HepG2 (cell line): Measurements from ENCODE around the gene TMEM108. TPM values are rescaled to one million over a fixed set of nuclear protein-coding genes. Genes with fewer than 3 reads are reported as not detected.

ENCODE experiments used
- ATAC-seq: fragments of 200-7000 bp; cut with Tn5 transposase; 3 replicates; pipeline ENCODE4 v1.9.1; 2020; ENCODE audit warnings: mild to moderate bottlenecking, moderate library complexity
- BruUV-seq: library from RNA; stranded (reverse); fragments of 400-500 nt; replicated peaks from 2 replicates; lab custom pipeline; 2021; lab: Mats Ljungman, UMichigan
- CTCF ChIA-PET: fragments of 300-600 bp; formaldehyde crosslinking; extraction: SDS; loops from one replicate; lab custom pipeline; 2021; ENCODE audit warnings: low total read pairs, inconsistent platforms, low intra/inter-chr PET ratio; lab: Yijun Ruan, JAX
- POLR2A ChIA-PET: fragments of 350-600 bp; sonication (Branson Sonifier 250); formaldehyde crosslinking; loops from one replicate; lab custom pipeline; 2020; ENCODE audit warnings: antibody characterized with exemption, inconsistent platforms; lab: Yijun Ruan, JAX
- DNase-seq: peaks from one replicate; pipeline ENCODE4 v3.0.0-alpha.2; 2015; ENCODE audit warnings: low spot score
- FAIRE-seq: peaks from 3 replicates; lab custom pipeline; 2011; peaks lifted over from hg19 to GRCh38; lab: Jason Lieb, UNC
- H2AFZ ChIP-seq: one replicate; pipeline ENCODE4 v1.6.1; 2011; ENCODE audit warnings: low read length, inconsistent platforms
- H3K27ac ChIP-seq: fragments of 300-600 bp; 3 replicates; pipeline ENCODE4 v1.8.0; 2011; ENCODE audit warnings: mixed run types, mild to moderate bottlenecking, mixed read lengths, low read length, inconsistent platforms; ENCODE audit not compliant: insufficient read depth; ENCODE audit errors: extremely low read length
- H3K27me3 ChIP-seq, 2 experiments: fragments of 200-600 bp in 1 of 2; 2 replicates in 1 of 2; 3 replicates in 1 of 2; pipeline versions ENCODE4 v1.6.0 to v1.8.0; 2011; ENCODE audit warnings: low read length in 2 of 2, mild to moderate bottlenecking in 2 of 2, moderate library complexity in 2 of 2, inconsistent platforms in 1 of 2; ENCODE audit not compliant: insufficient read depth in 2 of 2, control insufficient read depth in 1 of 2
- H3K36me3 ChIP-seq, 2 experiments: fragments of 200-600 bp in 1 of 2; replicated peaks in 1 of 2; 2 replicates in 1 of 2; 3 replicates in 1 of 2; pipeline versions ENCODE4 v1.5.1 to v1.8.0; 2011; ENCODE audit warnings: low read length in 2 of 2, inconsistent platforms in 1 of 2; ENCODE audit not compliant: insufficient read depth in 2 of 2, control insufficient read depth in 1 of 2
- H3K4me1 ChIP-seq: 2 replicates; pipeline ENCODE4 v1.5.1; 2012; ENCODE audit warnings: low read length, inconsistent platforms; ENCODE audit not compliant: insufficient read depth
- H3K4me2 ChIP-seq: 2 replicates; pipeline ENCODE4 v1.6.0; 2011; ENCODE audit warnings: low read depth, low read length, inconsistent platforms
- H3K4me3 ChIP-seq, 3 experiments: fragments of 200-600 bp in 1 of 3; sonication (generic), shearing (Covaris generic) in 1 of 3; replicated peaks in 1 of 3; 2 replicates each; pipeline ENCODE4 v1.5.1; 2011 to 2016; ENCODE audit warnings: low read length in 3 of 3, inconsistent platforms in 2 of 3, low read depth in 2 of 3, mild to moderate bottlenecking in 2 of 3, control low read depth in 1 of 3, mixed read lengths in 1 of 3; ENCODE audit not compliant: insufficient read depth in 1 of 3
- H3K79me2 ChIP-seq: one replicate; pipeline ENCODE4 v1.6.1; 2011; ENCODE audit warnings: low read length, inconsistent platforms; ENCODE audit not compliant: insufficient read depth
- H3K9ac ChIP-seq: 2 replicates; pipeline ENCODE4 v1.6.0; 2011; ENCODE audit warnings: mild to moderate bottlenecking, low read depth, low read length, inconsistent platforms; ENCODE audit not compliant: insufficient read depth
- H3K9me3 ChIP-seq: 2 replicates; pipeline ENCODE4 v1.5.1; 2012; ENCODE audit warnings: mild to moderate bottlenecking, low read length
- H4K20me1 ChIP-seq: 2 replicates; pipeline ENCODE4 v1.6.0; 2011; ENCODE audit warnings: inconsistent platforms, mild to moderate bottlenecking, low read length, moderate library complexity; ENCODE audit not compliant: insufficient read depth
- ATF5 ChIP-seq: sonication (generic); formaldehyde crosslinking; IDR thresholded peaks from 2 replicates; pipeline ENCODE4 v1.4.0; 2020; ENCODE audit warnings: mild to moderate bottlenecking, low read depth, missing genetic modification reagents
- CSRNP2 ChIP-seq: sonication (generic); formaldehyde crosslinking; conservative IDR thresholded peaks from 2 replicates; pipeline ENCODE4 v1.8.0; 2022; ENCODE audit warnings: low read depth, missing genetic modification reagents
- DBP ChIP-seq: sonication (generic); formaldehyde crosslinking; IDR thresholded peaks from 2 replicates; pipeline ENCODE4 v1.4.0; 2020; ENCODE audit warnings: missing genetic modification reagents; ENCODE audit errors: not compliant biosample characterization
- MLXIP ChIP-seq: sonication (generic); formaldehyde crosslinking; IDR thresholded peaks from 2 replicates; pipeline ENCODE4 v1.9.0; 2021; ENCODE audit warnings: missing genetic modification reagents, borderline replicate concordance
- MTA1 ChIP-seq: sonication (generic); formaldehyde crosslinking; IDR thresholded peaks from 2 replicates; pipeline ENCODE4 v1.4.0; 2020; ENCODE audit warnings: missing genetic modification reagents, mild to moderate bottlenecking, borderline replicate concordance
- RBM22 ChIP-seq: fragments of 200-400 bp; formaldehyde crosslinking; optimal IDR thresholded peaks from 2 replicates; pipeline ENCODE3; 2017; ENCODE audit warnings: mild to moderate bottlenecking, low read length, moderate library complexity
- STAG1 ChIP-seq: sonication (generic); formaldehyde crosslinking; IDR thresholded peaks from 2 replicates; pipeline ENCODE4 v1.4.0; 2020; ENCODE audit warnings: missing genetic modification reagents
- TOE1 ChIP-seq: sonication (generic); formaldehyde crosslinking; IDR thresholded peaks from 2 replicates; pipeline ENCODE4 v1.4.0; 2020; ENCODE audit warnings: mild to moderate bottlenecking, missing genetic modification reagents
- ZNF234 ChIP-seq: sonication (generic); formaldehyde crosslinking; conservative IDR thresholded peaks from 2 replicates; pipeline ENCODE4 v1.5.1; 2020; ENCODE audit warnings: mild to moderate bottlenecking, missing genetic modification reagents
- ZNF275 ChIP-seq: sonication (generic); formaldehyde crosslinking; IDR thresholded peaks from 2 replicates; pipeline ENCODE4 v1.8.0; 2022; ENCODE audit warnings: missing genetic modification reagents, mild to moderate bottlenecking, inconsistent platforms, borderline replicate concordance
- ZNF850 ChIP-seq: sonication (generic); formaldehyde crosslinking; conservative IDR thresholded peaks from 2 replicates; pipeline ENCODE4 v1.9.0; 2021; ENCODE audit warnings: mild to moderate bottlenecking, missing genetic modification reagents
- WGBS: methylation state at CpG from one replicate; pipeline ENCODE4 v1.1.6; 2017; ENCODE audit warnings: low lambda C conversion rate; 5-methylcytosine and 5-hydroxymethylcytosine counted together
- in situ Hi-C: cut with HindIII; loops from 2 replicates; pipeline ENCODE4 v1.10.0; 2017; ENCODE audit warnings: low pct_unique_long_range_greater_than_20kb; ENCODE audit not compliant: extremely low pct_ligation_motif_present
- intact Hi-C: fragments of 100-400 bp; cut with micrococcal nuclease; formaldehyde crosslinking; loops from one replicate; pipeline ENCODE4 v1.10.0; 2022; ENCODE audit not compliant: unreplicated experiment
- polyA plus RNA-seq, 8 experiments: library from polyadenylated mRNA; depleted of rRNA in 3 of 8; stranded (reverse) in 7 of 8; unstranded in 1 of 8; fragments of >200 nt; fragmentation: Illumina TruSeq in 4 of 8; extraction: Trizol in 4 of 8; gene quantifications; 2 replicates each; pipeline versions ENCODE4 v1.2.1 to v1.2.3, GENCODE V29; 2011 to 2016; ENCODE audit warnings: low read depth in 4 of 8, missing spikeins in 1 of 8, mixed read lengths in 1 of 8; ENCODE audit not compliant: insufficient read depth in 1 of 8
- total RNA-seq, 5 experiments: library from RNA; depleted of rRNA; stranded (reverse); fragments of >200 nt; fragmentation: Illumina TruSeq; extraction: Trizol; gene quantifications; 2 replicates each; pipeline ENCODE4 v1.2.3, GENCODE V29; 2016; ENCODE audit warnings: low read depth in 1 of 5

Gene TMEM108
- total and polyA plus RNA-seq, 2 of the 13 experiments (the other 11 are each of a cell fraction or from before 2014, with no cell fraction given) = not detected

- no peak for TF ChIP-seq TOE1 (CRISPR knock-in tag)
- no peak for TF ChIP-seq MTA1 (CRISPR knock-in tag)
- no peak for TF ChIP-seq MLXIP (CRISPR knock-in tag)
- TF ChIP-seq, all 625 proteins: peak for 0
Measured at GRCh38 chr3:133053532-133053931, 15.3 kb downstream of the TMEM108 start (continued).

- H3K4me1 ChIP-seq = no peaks in the 10 kb centered on the region
- no peak overlapping the region for H3K27ac ChIP-seq
- H3K4me3 ChIP-seq = no peak overlapping the region
- H3K9ac ChIP-seq = no peak overlapping the region
- no peak for FAIRE-seq
- ChIA-PET POLR2A (no interaction called here), CTCF (no interaction called here)
- no peaks in the 10 kb centered on the region for H4K20me1 ChIP-seq
- H3K4me2 ChIP-seq = no peak overlapping the region
- no peaks in the 10 kb centered on the region for H3K79me2 ChIP-seq
- no peaks in the 10 kb centered on the region for H3K36me3 ChIP-seq
- in situ Hi-C loops (no loop called here), intact Hi-C loops (no loop called here)
- 0% methylated on average over 1 of the region's 1 CpG for WGBS
- TF ChIP-seq ZNF275 (CRISPR knock-in tag) = no peak
- no peak for TF ChIP-seq ATF5
- no peak for TF ChIP-seq STAG1 (CRISPR knock-in tag)
- no peak for TF ChIP-seq ZNF234 (CRISPR knock-in tag)
- TF ChIP-seq RBM22 = no peak
- no peak for TF ChIP-seq DBP
- TF ChIP-seq ZNF850 = no peak
- no peak for TF ChIP-seq CSRNP2 (CRISPR knock-in tag)
- BruUV-seq = no TSS peak
- H2AFZ ChIP-seq = no peak overlapping the region
- ATAC-seq = no peak
- no peaks in the 10 kb centered on the region for H3K9me3 ChIP-seq
- H3K27me3 ChIP-seq = no peaks in the 10 kb centered on the region
- no peak for DNase-seq
Measured at GRCh38 chr3:133054586-133054985, 16.4 kb downstream of the TMEM108 start.
